HG02973 (cell line): Measurements from ENCODE around the gene PISD.
"Not testable (repeated sequence)": the region's sequence is repeated elsewhere in the genome, so short reads cannot be mapped to it uniquely, and the experiment has no call there.

Source experiments
- ATAC-seq: cut with Tn5 transposase; IDR thresholded peaks from one replicate; pipeline ENCODE4 v1.9.1; 2021; ENCODE audit warnings: moderate library complexity; ENCODE audit not compliant: unreplicated experiment

Gene PISD

GRCh38 chr22:31661851-31662667, at the start of gene PISD:
Gene PISD, minus strand, starts transcription at chr22:31662215. Its CDS starts 7 bp downstream, at chr22:31662208.
- ATAC-seq: peak; percentile 72

GRCh38 chr22:31711226-31711625, 49.2 kb upstream of the PISD start:
- not testable (repeated sequence) for ATAC-seq

GRCh38 chr22:31707519-31707918, 45.5 kb upstream of the PISD start:
- no peak for ATAC-seq

- ATAC-seq: no peak
These were observed 33.4 kb upstream of the PISD start for GRCh38 chr22:31695423-31695822.

GRCh38 chr22:31694046-31694445, 32.0 kb upstream of the PISD start:
- not testable (repeated sequence) for ATAC-seq

GRCh38 chr22:31692186-31692886, 30.3 kb upstream of the PISD start:
- ATAC-seq: no peak

- ATAC-seq: no peak
These were observed 29.4 kb upstream of the PISD start for GRCh38 chr22:31691408-31691807.

- ATAC-seq: no peak
These were observed 21.4 kb upstream of the PISD start for GRCh38 chr22:31683181-31684105.

- ATAC-seq: no peak
These were observed 20.7 kb upstream of the PISD start for GRCh38 chr22:31682751-31683150.

- ATAC-seq: no peak
These were observed 19.6 kb upstream of the PISD start for GRCh38 chr22:31681349-31682345.

GRCh38 chr22:31680861-31681341, 18.9 kb upstream of the PISD start:
- ATAC-seq: no peak

- no peak for ATAC-seq
These were observed 16.7 kb upstream of the PISD start for GRCh38 chr22:31678748-31679147.

- ATAC-seq: peak; percentile 83
These were observed 14.7 kb upstream of the PISD start for GRCh38 chr22:31676700-31677099.

GRCh38 chr22:31674219-31674618, 12.2 kb upstream of the PISD start:
- ATAC-seq: not testable (repeated sequence)

GRCh38 chr22:31668849-31669248, 6.8 kb upstream of the PISD start:
- ATAC-seq: not testable (repeated sequence)

- no peak for ATAC-seq
These were observed 638 bp upstream of the PISD start for GRCh38 chr22:31662668-31663037.

- not testable (repeated sequence) for ATAC-seq
These were observed 1.1 kb downstream of the PISD start for GRCh38 chr22:31660860-31661341.

- no peak for ATAC-seq
These were observed 2.8 kb downstream of the PISD start for GRCh38 chr22:31659246-31659645.

- no peak for ATAC-seq
These were observed 7.6 kb downstream of the PISD start for GRCh38 chr22:31654408-31654807.

GRCh38 chr22:31653944-31654343, 8.1 kb downstream of the PISD start:
- ATAC-seq: no peak
